Measurements from ENCODE around the gene PRKACG.
"Not testable (repeated sequence)": the region's sequence is repeated elsewhere in the genome, so short reads cannot be mapped to it uniquely, and the experiment has no call there.

PRKACG gene

GRCh38 chr9:69023650-69024049 lies 9.7 kb upstream of the PRKACG start:
- DNase-seq: peak in 1 of 2 experiments; percentile 24

- no peak for DNase-seq
Observed at GRCh38 chr9:69020301-69021145, 6.6 kb upstream of the PRKACG start.

- no peak for DNase-seq
Observed at GRCh38 chr9:69019808-69020207, 5.9 kb upstream of the PRKACG start.

GRCh38 chr9:69018737-69019136 lies 4.8 kb upstream of the PRKACG start:
- no peak for DNase-seq

GRCh38 chr9:69016191-69017096 lies 2.5 kb upstream of the PRKACG start:
- no peak for DNase-seq

GRCh38 chr9:69013382-69013727 lies 558 bp downstream of the PRKACG start:
- DNase-seq: no peak

- DNase-seq: no peak
Observed at GRCh38 chr9:69012696-69013381, 1.1 kb downstream of the PRKACG start.

GRCh38 chr9:69009708-69010107 lies 4.2 kb downstream of the PRKACG start:
- no peak for DNase-seq

- no peak for DNase-seq
Observed at GRCh38 chr9:69004836-69005235, 9.1 kb downstream of the PRKACG start.

GRCh38 chr9:69003051-69003450 lies 10.9 kb downstream of the PRKACG start:
- DNase-seq: no peak

- DNase-seq: no peak
Observed at GRCh38 chr9:69001921-69002320, 12.0 kb downstream of the PRKACG start.

GRCh38 chr9:68999393-69000105 lies 14.4 kb downstream of the PRKACG start:
- DNase-seq: peak; percentile 76 to 88

- DNase-seq: no peak
Observed at GRCh38 chr9:68998812-68999211, 15.1 kb downstream of the PRKACG start.

- no peak for DNase-seq
Observed at GRCh38 chr9:68998385-68998784, 15.5 kb downstream of the PRKACG start.

- no peak for DNase-seq
Observed at GRCh38 chr9:68997666-68998065, 16.2 kb downstream of the PRKACG start.

GRCh38 chr9:68996462-68996861 lies 17.5 kb downstream of the PRKACG start:
- no peak for DNase-seq

- no peak for DNase-seq
Observed at GRCh38 chr9:68995776-68996175, 18.1 kb downstream of the PRKACG start.

- no peak for DNase-seq
Observed at GRCh38 chr9:68991457-68991856, 22.5 kb downstream of the PRKACG start.

GRCh38 chr9:68986949-68987348 lies 27.0 kb downstream of the PRKACG start:
- not testable (repeated sequence) for DNase-seq

- DNase-seq: no peak
Observed at GRCh38 chr9:68983522-68984424, 30.1 kb downstream of the PRKACG start.

GRCh38 chr9:68983008-68983411 lies 30.9 kb downstream of the PRKACG start:
- no peak for DNase-seq

- DNase-seq: peak; percentile 84 to 98
Observed at GRCh38 chr9:68981789-68982188, 32.1 kb downstream of the PRKACG start.

Data from NCI-H2081 (cell line).